Mesodermal cell (in vitro differentiated cells): ENCODE measurements around the gene JPT2.

Experiments used
- H3K27ac ChIP-seq: 2 replicates; pipeline ENCODE4 v1.7.0; 2013; ENCODE audit warnings: mild to moderate bottlenecking, low read depth, low read length, moderate library complexity; ENCODE audit not compliant: severe bottlenecking
- H3K36me3 ChIP-seq: 2 replicates; pipeline ENCODE4 v1.7.1; 2013; ENCODE audit warnings: mild to moderate bottlenecking, low read length, moderate library complexity; ENCODE audit not compliant: control insufficient read depth, insufficient read depth
- H3K4me1 ChIP-seq: one replicate; pipeline ENCODE4 v1.7.1; 2013; ENCODE audit warnings: mild to moderate bottlenecking, low read length; ENCODE audit not compliant: insufficient read depth, control insufficient read depth, poor library complexity, severe bottlenecking
- H3K4me3 ChIP-seq: 2 replicates; pipeline ENCODE4 v1.7.0; 2013; ENCODE audit warnings: low read length, control low read depth, mild to moderate bottlenecking; ENCODE audit not compliant: insufficient read depth, poor library complexity, severe bottlenecking; ENCODE audit errors: extremely low read depth
- H3K9me3 ChIP-seq: 2 replicates; pipeline ENCODE4 v1.7.1; 2013; ENCODE audit warnings: mild to moderate bottlenecking, low read length, moderate library complexity; ENCODE audit not compliant: control insufficient read depth
- WGBS, 2 experiments: methylation state at CpG; one replicate each; pipeline ENCODE4 v1.1.5; 2013; ENCODE audit warnings: missing lambda C conversion rate in 2 of 2; ENCODE audit not compliant: insufficient coverage in 2 of 2; 5-methylcytosine and 5-hydroxymethylcytosine counted together

The JPT2 gene

DNA sequence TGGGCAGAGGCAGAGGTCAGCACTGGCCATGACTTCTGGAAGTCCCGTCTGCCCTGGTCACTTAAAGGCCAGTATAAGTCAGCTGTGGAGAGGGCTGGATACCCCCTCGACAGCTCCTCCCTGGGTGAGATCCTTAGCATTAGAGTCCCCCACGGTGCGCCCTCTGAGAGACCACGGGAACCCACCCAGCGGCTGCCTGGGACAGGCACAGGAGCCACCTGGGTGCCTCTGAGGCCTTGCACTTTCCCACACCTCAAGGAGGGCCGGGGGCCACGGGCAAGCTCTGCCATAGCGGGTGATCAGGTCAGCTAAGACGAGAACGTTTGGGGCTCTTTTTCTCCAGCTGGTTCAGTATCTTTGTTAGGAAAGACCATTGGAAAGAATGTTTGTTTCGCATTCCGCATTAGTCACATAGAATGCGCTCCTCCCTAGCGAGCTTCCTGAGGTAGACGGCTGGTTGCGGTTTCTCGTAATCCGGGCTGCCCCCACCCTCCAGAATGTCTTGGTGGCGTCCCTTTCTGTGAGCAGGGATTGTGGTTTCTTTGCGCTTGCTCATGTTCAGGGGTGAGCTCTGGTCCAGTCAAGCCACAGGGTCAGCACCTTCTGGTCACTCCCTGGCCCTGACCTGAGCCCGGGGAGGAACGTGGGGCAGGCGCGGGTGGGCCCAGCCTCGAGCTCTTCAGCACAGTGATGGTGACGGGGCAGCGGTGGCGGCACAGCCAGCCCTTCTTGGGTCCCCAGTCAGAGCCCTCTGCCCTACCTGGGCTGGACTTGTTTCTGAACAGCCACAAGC, 68.0 kb downstream of the JPT2 start:
- Histone ChIP-seq H3K9me3 (no peaks in the 10 kb centered on the region), H3K36me3 (peaks cover 68% of the 10 kb centered on the region), H3K4me1 (peaks cover 24% of the 10 kb centered on the region), H3K27ac (peak overlapping the region; percentile 94), H3K4me3 (no peak overlapping the region)
- WGBS, 2 experiments = 95 to 96% methylated on average over 24 to 29 of the region's 29 CpGs

- WGBS, 2 experiments = 96% methylated on average over 25 to 31 of the region's 31 CpGs
- Histone ChIP-seq H3K27ac (peak overlapping the region; percentile 94), H3K36me3 (peaks cover 74% of the 10 kb centered on the region), H3K4me1 (peaks cover 24% of the 10 kb centered on the region), H3K4me3 (no peak overlapping the region), H3K9me3 (no peaks in the 10 kb centered on the region)
Measured at GRCh38 chr16:1746693-1747195, 68.7 kb downstream of the JPT2 start.

GRCh38 chr16:1747934-1748333, 69.9 kb downstream of the JPT2 start:
- 94 to 99% methylated on average over 10 to 11 of the region's 11 CpGs for WGBS, 2 experiments
- H3K36me3 ChIP-seq = peaks cover 83% of the 10 kb centered on the region

GRCh38 chr16:1749152-1750117, 71.4 kb downstream of the JPT2 start:
- Histone ChIP-seq H3K36me3 (peaks cover 80% of the 10 kb centered on the region), H3K4me1 (peaks cover 24% of the 10 kb centered on the region), H3K4me3 (no peak overlapping the region), H3K27ac (no peak overlapping the region), H3K9me3 (no peaks in the 10 kb centered on the region)
- WGBS, 2 experiments = 97 to 98% methylated on average over 19 to 28 of the region's 29 CpGs

More at GRCh38 chr16:1747934-1748333, 69.9 kb downstream of the JPT2 start:
- Histone ChIP-seq H3K4me1 (peaks cover 24% of the 10 kb centered on the region), H3K4me3 (no peak overlapping the region), H3K27ac (no peak overlapping the region), H3K9me3 (no peaks in the 10 kb centered on the region)
